PC-9 (cell line): Measurements from ENCODE around the gene VPS50. TPM values are rescaled to one million over a fixed set of nuclear protein-coding genes. Genes with fewer than 3 reads are reported as not detected.

Experiments used
- BruUV-seq: library from RNA; stranded (reverse); fragments of 400-500 nt; replicated peaks from 2 replicates; lab custom pipeline; 2021; lab: Mats Ljungman, UMichigan
- CTCF ChIA-PET: fragments of 300-600 bp; sonication (Branson Sonifier 250); formaldehyde crosslinking; loops from one replicate; lab custom pipeline; 2022; ENCODE audit warnings: antibody characterized with exemption; lab: Charles Lee
- POLR2A ChIA-PET: fragments of 300-600 bp; sonication (Branson Sonifier 250); formaldehyde crosslinking; loops from one replicate; lab custom pipeline; 2022; ENCODE audit warnings: antibody characterized with exemption; ENCODE audit not compliant: unreplicated experiment; lab: Charles Lee
- DNase-seq, 2 experiments: peaks; one replicate each; pipeline versions ENCODE4 v3.0.0 to v3.0.0-alpha.2; 2015 to 2022; ENCODE audit warnings: mixed read lengths in 1 of 2
- H2AFZ ChIP-seq: fragments of 200-600 bp; sonication (generic); 2 replicates; pipeline ENCODE4 v1.8.1; 2017; ENCODE audit warnings: antibody characterized with exemption
- H3F3A ChIP-seq: fragments of 200-600 bp; sonication (generic); 2 replicates; pipeline ENCODE4 v1.8.1; 2017; ENCODE audit warnings: antibody characterized with exemption, mild to moderate bottlenecking, low read depth; ENCODE audit not compliant: insufficient read depth
- H3K27ac ChIP-seq: fragments of 200-600 bp; sonication (generic); 2 replicates; pipeline ENCODE4 v1.6.1; 2016; ENCODE audit warnings: mixed run types
- H3K27me3 ChIP-seq: fragments of 200-600 bp; sonication (generic); 2 replicates; pipeline ENCODE4 v1.6.1; 2016; ENCODE audit warnings: low read depth, mixed run types; ENCODE audit not compliant: insufficient read depth
- H3K36me3 ChIP-seq: fragments of 200-600 bp; sonication (generic); 2 replicates; pipeline ENCODE4 v1.6.1; 2016; ENCODE audit warnings: low read depth, mixed run types
- H3K4me1 ChIP-seq: fragments of 200-600 bp; sonication (generic); replicated peaks from 2 replicates; pipeline ENCODE4 v1.6.1; 2016; ENCODE audit warnings: mixed run types; ENCODE audit not compliant: insufficient read depth
- H3K4me2 ChIP-seq: fragments of 200-600 bp; sonication (generic); 2 replicates; pipeline ENCODE4 v1.6.1; 2017; ENCODE audit warnings: mixed run types
- H3K4me3 ChIP-seq: fragments of 200-600 bp; sonication (generic); 2 replicates; pipeline ENCODE4 v1.6.1; 2016; ENCODE audit warnings: mixed run types
- H3K79me2 ChIP-seq: fragments of 200-600 bp; sonication (generic); 2 replicates; pipeline ENCODE4 v1.6.1; 2017; ENCODE audit warnings: low read depth, mixed run types
- H3K9me2 ChIP-seq: fragments of 200-600 bp; sonication (generic); 2 replicates; pipeline ENCODE4 v1.8.1; 2017; ENCODE audit warnings: mild to moderate bottlenecking; ENCODE audit not compliant: insufficient read depth
- H3K9me3 ChIP-seq: fragments of 200-600 bp; sonication (generic); 2 replicates; pipeline ENCODE4 v1.8.1; 2016; ENCODE audit warnings: low read depth; ENCODE audit not compliant: insufficient read depth
- H4K20me1 ChIP-seq: fragments of 200-600 bp; sonication (generic); 2 replicates; pipeline ENCODE4 v1.8.1; 2017; ENCODE audit not compliant: insufficient read depth
- EZH2 ChIP-seq: fragments of 200-600 bp; sonication (generic); IDR thresholded peaks from 2 replicates; pipeline ENCODE4 v1.8.0; 2017; ENCODE audit warnings: antibody characterized with exemption, low read depth
- intact Hi-C: fragments of 100-400 bp; cut with micrococcal nuclease; formaldehyde crosslinking; loops from one replicate; pipeline ENCODE4 v1.10.0; 2022; ENCODE audit not compliant: unreplicated experiment
- total RNA-seq: library from RNA; stranded (reverse); gene quantifications from 2 replicates; pipeline ENCODE4 v1.2.3, GENCODE V29; 2021
- TF ChIP-seq, protein P1 (sequence below): fragments of 200-600 bp; sonication (generic); conservative IDR thresholded peaks from 2 replicates; pipeline ENCODE4 v1.6.1; 2017; ENCODE audit warnings: mixed run types, antibody characterized with exemption, mild to moderate bottlenecking, moderate library complexity

The VPS50 gene
- total RNA-seq, 1 experiment from 2014 or later: 32.2 TPM

- no peak overlapping the region for H2AFZ ChIP-seq
- POLR2A ChIA-PET: no interaction called here
- intact Hi-C loops: no loop called here
- H3K27ac ChIP-seq: no peak overlapping the region
- H3K9me2 ChIP-seq: no peaks in the 10 kb centered on the region
- BruUV-seq: no TSS peak
- H3K36me3 ChIP-seq: no peaks in the 10 kb centered on the region
- H4K20me1 ChIP-seq: no peaks in the 10 kb centered on the region
- no peaks in the 10 kb centered on the region for H3K4me1 ChIP-seq
- DNase-seq: no peak
- H3K79me2 ChIP-seq: no peaks in the 10 kb centered on the region
- H3K4me3 ChIP-seq: no peak overlapping the region
- TF ChIP-seq, protein P1, sequence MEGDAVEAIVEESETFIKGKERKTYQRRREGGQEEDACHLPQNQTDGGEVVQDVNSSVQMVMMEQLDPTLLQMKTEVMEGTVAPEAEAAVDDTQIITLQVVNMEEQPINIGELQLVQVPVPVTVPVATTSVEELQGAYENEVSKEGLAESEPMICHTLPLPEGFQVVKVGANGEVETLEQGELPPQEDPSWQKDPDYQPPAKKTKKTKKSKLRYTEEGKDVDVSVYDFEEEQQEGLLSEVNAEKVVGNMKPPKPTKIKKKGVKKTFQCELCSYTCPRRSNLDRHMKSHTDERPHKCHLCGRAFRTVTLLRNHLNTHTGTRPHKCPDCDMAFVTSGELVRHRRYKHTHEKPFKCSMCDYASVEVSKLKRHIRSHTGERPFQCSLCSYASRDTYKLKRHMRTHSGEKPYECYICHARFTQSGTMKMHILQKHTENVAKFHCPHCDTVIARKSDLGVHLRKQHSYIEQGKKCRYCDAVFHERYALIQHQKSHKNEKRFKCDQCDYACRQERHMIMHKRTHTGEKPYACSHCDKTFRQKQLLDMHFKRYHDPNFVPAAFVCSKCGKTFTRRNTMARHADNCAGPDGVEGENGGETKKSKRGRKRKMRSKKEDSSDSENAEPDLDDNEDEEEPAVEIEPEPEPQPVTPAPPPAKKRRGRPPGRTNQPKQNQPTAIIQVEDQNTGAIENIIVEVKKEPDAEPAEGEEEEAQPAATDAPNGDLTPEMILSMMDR: no peak
- TF ChIP-seq EZH2: no peak
- H3K4me2 ChIP-seq: no peak overlapping the region
- no peaks in the 10 kb centered on the region for H3K27me3 ChIP-seq
- no peaks in the 10 kb centered on the region for H3K9me3 ChIP-seq
- CTCF ChIA-PET: no interaction called here
- H3F3A ChIP-seq: no peaks in the 10 kb centered on the region
These were observed 118.2 kb downstream of the VPS50 start for GRCh38 chr7:93350338-93350737.

- ChIA-PET CTCF (no interaction called here), POLR2A (interaction anchor here (0.6 kb wide), 1 partner anchor 19 kb away, joined by 6 read pairs; no protein-coding TSS in a partner anchor)
- Histone ChIP-seq H4K20me1 (no peaks in the 10 kb centered on the region), H3K27ac (no peak overlapping the region), H3K27me3 (no peaks in the 10 kb centered on the region), H2AFZ (no peak overlapping the region), H3K4me1 (no peaks in the 10 kb centered on the region), H3F3A (no peaks in the 10 kb centered on the region), H3K9me2 (no peaks in the 10 kb centered on the region), H3K4me2 (no peak overlapping the region), H3K79me2 (no peaks in the 10 kb centered on the region), H3K4me3 (no peak overlapping the region), H3K36me3 (no peaks in the 10 kb centered on the region), H3K9me3 (no peaks in the 10 kb centered on the region)
- DNase-seq: no peak
- TF ChIP-seq, protein P1: no peak
- TF ChIP-seq EZH2: no peak
- BruUV-seq: no TSS peak
- intact Hi-C loops: no loop called here
These were observed 120.7 kb downstream of the VPS50 start for GRCh38 chr7:93352881-93353280.

DNA sequence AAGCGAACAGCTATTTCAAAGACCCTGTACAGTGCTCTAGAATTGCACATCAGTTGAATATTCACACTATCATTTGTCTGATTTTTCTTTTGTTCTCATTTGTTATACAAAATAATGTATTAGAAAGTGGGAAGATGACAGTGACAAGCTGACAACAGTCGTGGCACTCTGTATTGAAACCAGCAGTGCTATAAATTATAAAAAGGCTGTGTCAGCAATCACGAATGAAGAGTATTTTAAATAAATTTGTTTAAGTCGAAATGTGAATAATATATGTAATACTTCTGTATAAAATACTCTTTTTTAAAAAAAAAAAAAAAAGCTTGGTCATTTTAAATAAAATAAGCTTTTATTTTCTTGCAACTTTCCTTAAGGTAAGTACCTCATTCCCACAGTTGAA is 122.6 kb downstream of the VPS50 start:
- Histone ChIP-seq H3K4me3 (no peak overlapping the region), H3K27ac (no peak overlapping the region), H3K27me3 (no peaks in the 10 kb centered on the region), H3K79me2 (no peaks in the 10 kb centered on the region), H3F3A (no peaks in the 10 kb centered on the region), H3K4me1 (no peaks in the 10 kb centered on the region), H3K9me2 (no peaks in the 10 kb centered on the region), H3K4me2 (no peak overlapping the region), H2AFZ (no peak overlapping the region), H3K36me3 (no peaks in the 10 kb centered on the region), H4K20me1 (no peaks in the 10 kb centered on the region), H3K9me3 (no peaks in the 10 kb centered on the region)
- ChIA-PET POLR2A (no interaction called here), CTCF (no interaction called here)
- DNase-seq: no peak
- no TSS peak for BruUV-seq
- TF ChIP-seq, protein P1: no peak
- TF ChIP-seq EZH2: no peak
- intact Hi-C loops: no loop called here
